ENCODE measurements around the gene BDH1. TPM values are rescaled to one million over a fixed set of nuclear protein-coding genes. Genes with fewer than 3 reads are reported as not detected.

Gene BDH1
- total and polyA plus RNA-seq, 2 of the 13 experiments (the other 11 are each of a cell fraction or from before 2014, with no cell fraction given) = 21.2 to 71.9 TPM

GRCh38 chr3:197511853-197512635 is 43.7 kb downstream of the BDH1 start (continued):
- TF ChIP-seq ZHX1 (CRISPR knock-in tag; IDR thresholded peaks at IDR 0.05; ENCODE audit: low read depth) = 0 out of 2 replicates have a peak, but pooled peaks have one; percentile 15
- TF ChIP-seq ZMYM2 (CRISPR knock-in tag; IDR thresholded peaks at IDR 0.05) = no peak
- no peak for TF ChIP-seq ZBTB26 (CRISPR knock-in tag; IDR thresholded peaks at IDR 0.05; ENCODE audit: borderline replicate concordance)
- no peak for TF ChIP-seq TBX3 (IDR thresholded peaks at IDR 0.05; ENCODE audit: borderline replicate concordance)
- no peak for TF ChIP-seq ZNF780A (CRISPR knock-in tag; IDR thresholded peaks at IDR 0.05)
- no peak for TF ChIP-seq ZNF333 (CRISPR knock-in tag; IDR thresholded peaks at IDR 0.05; ENCODE audit: borderline replicate concordance)
- TF ChIP-seq KLF13 (CRISPR knock-in tag; IDR thresholded peaks at IDR 0.05) = 0 out of 2 replicates have a peak, but pooled peaks have one; percentile 40
- no peak for TF ChIP-seq E2F1 (CRISPR knock-in tag; IDR thresholded peaks at IDR 0.05)
- TF ChIP-seq ZMYM4 (CRISPR knock-in tag; IDR thresholded peaks at IDR 0.05) = 0 out of 2 replicates have a peak, but pooled peaks have one; percentile 21
- no peak for TF ChIP-seq ZSCAN9 (CRISPR knock-in tag; IDR thresholded peaks at IDR 0.05; ENCODE audit: borderline replicate concordance)
- no peak for TF ChIP-seq JUN (CRISPR knock-in tag; IDR thresholded peaks at IDR 0.05)
- TF ChIP-seq ZNF160 (CRISPR knock-in tag; IDR thresholded peaks at IDR 0.05) = no peak
- TF ChIP-seq ZFY (CRISPR knock-in tag; IDR thresholded peaks at IDR 0.05) = no peak; the same call in 1 of the 2 replicates
- TF ChIP-seq PITX1 (CRISPR knock-in tag; IDR thresholded peaks at IDR 0.05) = no peak
- no peak for TF ChIP-seq HES4 (CRISPR knock-in tag; IDR thresholded peaks at IDR 0.05; ENCODE audit: borderline replicate concordance)
- no peak for TF ChIP-seq ZNF629 (CRISPR knock-in tag; conservative IDR thresholded peaks at IDR 0.05)
- peak; percentile 33 for TF ChIP-seq CTCF (CRISPR knock-in tag; IDR thresholded peaks at IDR 0.05)
- TF ChIP-seq MBNL3 (CRISPR knock-in tag; conservative IDR thresholded peaks at IDR 0.05) = no peak
- TF ChIP-seq POGZ (CRISPR knock-in tag; IDR thresholded peaks at IDR 0.05) = peak; percentile 33; the same call in 1 of the 2 replicates
- TF ChIP-seq ZMAT3 (CRISPR knock-in tag; conservative IDR thresholded peaks at IDR 0.05) = no peak
- no peak for TF ChIP-seq SETDB1 (CRISPR knock-in tag; IDR thresholded peaks at IDR 0.05; ENCODE audit: borderline replicate concordance)
- TF ChIP-seq ZNF275 (CRISPR knock-in tag; IDR thresholded peaks at IDR 0.05; ENCODE audit: borderline replicate concordance) = no peak
